CD8-positive, alpha-beta memory T cell (primary cell): ENCODE results near the gene SOX18. TPM values are rescaled to one million over a fixed set of nuclear protein-coding genes. Genes with fewer than 3 reads are reported as not detected.

Experiments
- CTCF ChIA-PET: fragments of 350-600 bp; sonication (Branson Sonifier 250); formaldehyde crosslinking; loops from one replicate; lab custom pipeline; 2021; ENCODE audit warnings: antibody characterized with exemption; lab: Charles Lee
- POLR2A ChIA-PET: fragments of 350-600 bp; sonication (Branson Sonifier 250); formaldehyde crosslinking; loops from one replicate; lab custom pipeline; 2021; ENCODE audit warnings: antibody characterized with exemption; lab: Charles Lee
- DNase-seq, 5 donors: peaks; one replicate each; pipeline versions ENCODE4 v3.0.0 to v3.0.0-alpha.2; 2020 to 2022; ENCODE audit warnings: mixed read lengths in 1 of 5
- H3K27ac ChIP-seq: one replicate; pipeline ENCODE4 v1.7.0; 2013; ENCODE audit warnings: low read depth, mild to moderate bottlenecking, low read length, moderate library complexity
- H3K27me3 ChIP-seq: 2 replicates; pipeline ENCODE4 v1.7.0; 2013; ENCODE audit warnings: low read length, mild to moderate bottlenecking; ENCODE audit not compliant: insufficient read depth, poor library complexity, severe bottlenecking
- H3K36me3 ChIP-seq: 2 replicates; pipeline ENCODE4 v1.7.0; 2013; ENCODE audit warnings: mild to moderate bottlenecking, low read length, moderate library complexity; ENCODE audit not compliant: insufficient read depth
- H3K4me1 ChIP-seq: 2 replicates; pipeline ENCODE4 v1.7.0; 2013; ENCODE audit warnings: mild to moderate bottlenecking, low read length, moderate library complexity; ENCODE audit not compliant: insufficient read depth
- H3K4me3 ChIP-seq: 2 replicates; pipeline ENCODE4 v1.7.0; 2013; ENCODE audit warnings: mild to moderate bottlenecking, low read length
- H3K9me3 ChIP-seq: 2 replicates; pipeline ENCODE4 v1.7.0; 2013; ENCODE audit warnings: mild to moderate bottlenecking, low read length
- H3K27ac Mint-ChIP-seq, 8 donors: one replicate each; pipeline ENCODE4 v1.8.0; 2020 to 2021; ENCODE audit warnings: mixed read lengths in 8 of 8, mild to moderate bottlenecking in 6 of 8, inconsistent platforms in 3 of 8, moderate library complexity in 3 of 8
- H3K27me3 Mint-ChIP-seq, 2 donors: one replicate each; pipeline ENCODE4 v1.8.0; 2020 to 2021; ENCODE audit warnings: mixed read lengths in 2 of 2, mild to moderate bottlenecking in 1 of 2, moderate library complexity in 1 of 2
- H3K36me3 Mint-ChIP-seq, 3 donors: one replicate each; pipeline ENCODE4 v1.8.0; 2020 to 2021; ENCODE audit warnings: mixed read lengths in 3 of 3, inconsistent platforms in 1 of 3, mild to moderate bottlenecking in 1 of 3
- H3K4me1 Mint-ChIP-seq, 3 donors: one replicate each; pipeline ENCODE4 v1.8.0; 2020 to 2021; ENCODE audit warnings: mixed read lengths in 3 of 3, inconsistent platforms in 1 of 3, mild to moderate bottlenecking in 1 of 3
- H3K4me3 Mint-ChIP-seq, 7 donors: one replicate each; pipeline ENCODE4 v1.8.0; 2020 to 2021; ENCODE audit warnings: mixed read lengths in 7 of 7, mild to moderate bottlenecking in 6 of 7, moderate library complexity in 4 of 7, inconsistent platforms in 2 of 7
- H3K9me3 Mint-ChIP-seq, 5 donors: one replicate each; pipeline ENCODE4 v1.8.0; 2020 to 2022; ENCODE audit warnings: mixed read lengths in 5 of 5, mild to moderate bottlenecking in 3 of 5, moderate library complexity in 2 of 5, inconsistent platforms in 1 of 5
- polyA plus RNA-seq: library from polyadenylated mRNA; unstranded; fragments of 300-500 nt; fragmentation: Illumina TruSeq; gene quantifications from one replicate; pipeline ENCODE4 v1.2.3, GENCODE V29; 2021
- total RNA-seq, 2 experiments: library from RNA; stranded (reverse); gene quantifications; one replicate each; pipeline ENCODE4 v1.2.3, GENCODE V29; 2021

The SOX18 gene
- total and polyA plus RNA-seq, 3 experiments from 2014 or later, result not detected

GRCh38 chr20:64025101-64025825 lies 24.2 kb downstream of the SOX18 start:
- CTCF ChIA-PET, result interaction anchor here (1.1 kb wide), 1 partner anchor 13 kb away, joined by 7 read pairs; no protein-coding TSS in a partner anchor

GRCh38 chr20:64024141-64024990 lies 25.1 kb downstream of the SOX18 start:
- DNase-seq, result no peak
- Histone ChIP-seq H3K4me3 (no peak overlapping the region), H3K27me3 (no peaks in the 10 kb centered on the region), H3K4me1 (no peaks in the 10 kb centered on the region), H3K9me3 (no peaks in the 10 kb centered on the region), H3K36me3 (peaks cover 76% of the 10 kb centered on the region), H3K27ac (no peak overlapping the region)
- Mint-ChIP-seq H3K9me3 (no peaks in the 10 kb centered on the region), H3K36me3 (peaks cover 7 to 94% (median 11%) of the 10 kb centered on the region in 3 donors), H3K27me3 (no peaks in the 10 kb centered on the region), H3K4me1 (no peaks in the 10 kb centered on the region), H3K4me3 (no peak overlapping the region), H3K27ac (no peak overlapping the region)
- CTCF ChIA-PET, result interaction anchor here (1.1 kb wide), 1 partner anchor 14 kb away, joined by 7 read pairs; no protein-coding TSS in a partner anchor
- POLR2A ChIA-PET, result no interaction called here

More at GRCh38 chr20:64025101-64025825, 24.2 kb downstream of the SOX18 start:
- peaks cover 7 to 96% (median 8%) of the 10 kb centered on the region in 3 donors for H3K36me3 Mint-ChIP-seq
- Histone ChIP-seq H3K27ac (no peak overlapping the region), H3K4me1 (no peaks in the 10 kb centered on the region), H3K27me3 (no peaks in the 10 kb centered on the region), H3K4me3 (no peak overlapping the region), H3K36me3 (peaks cover 79% of the 10 kb centered on the region), H3K9me3 (no peaks in the 10 kb centered on the region)
- POLR2A ChIA-PET, result no interaction called here
- DNase-seq, result no peak
- H3K4me1 Mint-ChIP-seq, result no peaks in the 10 kb centered on the region
- H3K27me3 Mint-ChIP-seq, result no peaks in the 10 kb centered on the region
- H3K4me3 Mint-ChIP-seq, result no peak overlapping the region
- H3K9me3 Mint-ChIP-seq, result no peaks in the 10 kb centered on the region
- no peak overlapping the region for H3K27ac Mint-ChIP-seq

GRCh38 chr20:64023361-64024140 lies 25.9 kb downstream of the SOX18 start:
- CTCF ChIA-PET, result no interaction called here
- Mint-ChIP-seq H3K27me3 (no peaks in the 10 kb centered on the region), H3K4me3 (no peak overlapping the region), H3K9me3 (no peaks in the 10 kb centered on the region), H3K27ac (peak overlapping the region in 1 of 8 donors; percentile 40), H3K36me3 (peaks cover 10 to 92% (median 14%) of the 10 kb centered on the region in 3 donors), H3K4me1 (no peaks in the 10 kb centered on the region)
- POLR2A ChIA-PET, result interaction anchor here (0.8 kb wide), 1 partner anchor 15 kb away, joined by 4 read pairs; no protein-coding TSS in a partner anchor
- DNase-seq, result no peak
- Histone ChIP-seq H3K4me3 (no peak overlapping the region), H3K36me3 (peaks cover 80% of the 10 kb centered on the region), H3K27me3 (no peaks in the 10 kb centered on the region), H3K4me1 (no peaks in the 10 kb centered on the region), H3K9me3 (no peaks in the 10 kb centered on the region), H3K27ac (no peak overlapping the region)

GRCh38 chr20:64022671-64023360 lies 26.6 kb downstream of the SOX18 start:
- Mint-ChIP-seq H3K4me3 (no peak overlapping the region), H3K4me1 (no peaks in the 10 kb centered on the region), H3K9me3 (no peaks in the 10 kb centered on the region), H3K27ac (peak overlapping the region in 1 of 8 donors; percentile 50), H3K36me3 (peaks cover 12 to 92% (median 18%) of the 10 kb centered on the region in 3 donors), H3K27me3 (no peaks in the 10 kb centered on the region)
- no peaks in the 10 kb centered on the region for H3K4me1 ChIP-seq
- DNase-seq, result no peak
- no peaks in the 10 kb centered on the region for H3K9me3 ChIP-seq
- H3K27ac ChIP-seq, result no peak overlapping the region
- H3K4me3 ChIP-seq, result no peak overlapping the region
- ChIA-PET POLR2A (interaction anchor here (0.8 kb wide), 1 partner anchor 16 kb away, joined by 4 read pairs; no protein-coding TSS in a partner anchor), CTCF (no interaction called here)
- H3K27me3 ChIP-seq, result no peaks in the 10 kb centered on the region
- H3K36me3 ChIP-seq, result peaks cover 81% of the 10 kb centered on the region

- Mint-ChIP-seq H3K4me1 (peaks cover 0 to 3% (median 0%) of the 10 kb centered on the region in 3 donors), H3K27me3 (no peaks in the 10 kb centered on the region), H3K4me3 (no peak overlapping the region), H3K9me3 (no peaks in the 10 kb centered on the region), H3K27ac (peak overlapping the region in 2 of 8 donors; percentile 10 to 17), H3K36me3 (peaks cover 16 to 85% (median 17%) of the 10 kb centered on the region in 3 donors)
- Histone ChIP-seq H3K9me3 (no peaks in the 10 kb centered on the region), H3K4me3 (no peak overlapping the region), H3K27me3 (no peaks in the 10 kb centered on the region), H3K27ac (no peak overlapping the region), H3K36me3 (peaks cover 75% of the 10 kb centered on the region), H3K4me1 (no peaks in the 10 kb centered on the region)
- DNase-seq, result no peak
- POLR2A ChIA-PET, result interaction anchor here (0.7 kb wide), 1 partner anchor 235 kb away, joined by 4 read pairs; no protein-coding TSS in a partner anchor
- CTCF ChIA-PET, result no interaction called here
Measured at GRCh38 chr20:64021124-64021975, 28.1 kb downstream of the SOX18 start.

- H3K4me1 Mint-ChIP-seq, result peaks cover 18 to 33% (median 26%) of the 10 kb centered on the region in 3 donors
- peaks cover 0 to 17% (median 14%) of the 10 kb centered on the region in 5 donors for H3K9me3 Mint-ChIP-seq
- CTCF ChIA-PET, result no interaction called here
- Histone ChIP-seq H3K9me3 (peaks cover 16% of the 10 kb centered on the region), H3K27me3 (no peaks in the 10 kb centered on the region), H3K4me3 (no peak overlapping the region), H3K27ac (no peak overlapping the region), H3K36me3 (peaks cover 45% of the 10 kb centered on the region), H3K4me1 (peaks cover 27% of the 10 kb centered on the region)
- peaks cover 24 to 60% (median 42%) of the 10 kb centered on the region in 3 donors for H3K36me3 Mint-ChIP-seq
- no peak overlapping the region for H3K4me3 Mint-ChIP-seq
- POLR2A ChIA-PET, result no interaction called here
- H3K27me3 Mint-ChIP-seq, result no peaks in the 10 kb centered on the region
- no peak overlapping the region for H3K27ac Mint-ChIP-seq
- no peak for DNase-seq
Measured at GRCh38 chr20:64015635-64016034, 33.8 kb downstream of the SOX18 start.
